ENCODE results near the gene CECR2.

CECR2 gene

DNA sequence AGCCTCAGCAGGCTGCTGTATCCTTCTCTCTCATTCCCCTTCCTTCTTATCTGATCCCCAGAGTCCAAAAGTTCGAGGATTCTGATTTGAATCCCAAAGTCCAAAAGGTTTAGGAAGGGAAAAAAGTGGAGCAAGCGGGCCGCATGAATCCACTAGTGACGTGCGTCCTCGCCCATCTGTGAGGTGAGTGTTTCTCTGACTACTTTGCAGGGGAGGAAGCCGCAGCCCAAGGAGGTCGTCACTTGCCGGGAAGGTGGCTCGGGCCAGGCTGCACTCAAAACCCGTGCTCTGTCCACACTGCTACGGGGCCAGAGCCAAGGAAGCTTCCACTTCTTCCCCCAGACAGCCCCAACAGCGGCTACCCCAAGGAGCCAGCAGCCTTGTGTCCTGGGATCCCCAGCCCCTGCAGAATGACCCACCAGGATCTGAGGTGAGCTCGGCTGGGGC lies 210.3 kb downstream of the CECR2 start:
- 99% methylated on average over 13 of the region's 14 CpGs for WGBS (ENCODE audit: insufficient coverage)
- Histone ChIP-seq H3K27ac (ENCODE audit: insufficient read depth in 1 of 2, low read depth in 1 of 2, low read length in 2 of 2, poor library complexity in 1 of 2, severe bottlenecking in 2 of 2) (no peak overlapping the region), H3K4me1 (ENCODE audit: control extremely low read depth in 1 of 4, control insufficient read depth in 4 of 4, insufficient read depth in 4 of 4, low read length in 3 of 4) (no peaks in the 10 kb centered on the region), H3K4me3 (ENCODE audit: control insufficient read depth in 1 of 7, extremely low read depth in 1 of 7, insufficient read depth in 4 of 7, low read depth in 2 of 7, low read length in 6 of 7) (no peak overlapping the region), H3K36me3 (ENCODE audit: control insufficient read depth in 4 of 4, insufficient read depth in 4 of 4, low read length in 3 of 4) (no peaks in the 10 kb centered on the region), H3K27me3 (replicated peaks in 2 of 5; ENCODE audit: control insufficient read depth in 4 of 5, insufficient read depth in 5 of 5, low read length in 4 of 5) (peaks cover 0 to 2% (median 0%) of the 10 kb centered on the region in 5 experiments), H3K9me3 (ENCODE audit: control extremely low read depth in 1 of 5, control insufficient read depth in 4 of 5, insufficient read depth in 2 of 5, low read depth in 1 of 5, low read length in 4 of 5) (no peaks in the 10 kb centered on the region)
- no peak for DNase-seq
- POLR2A ChIA-PET: no interaction called here
- CTCF ChIA-PET: interaction anchor here (1.6 to 2.4 kb wide), 2 partner anchors 11 to 14 kb away, joined by 4 to 9 read pairs; no protein-coding TSS in a partner anchor

DNA sequence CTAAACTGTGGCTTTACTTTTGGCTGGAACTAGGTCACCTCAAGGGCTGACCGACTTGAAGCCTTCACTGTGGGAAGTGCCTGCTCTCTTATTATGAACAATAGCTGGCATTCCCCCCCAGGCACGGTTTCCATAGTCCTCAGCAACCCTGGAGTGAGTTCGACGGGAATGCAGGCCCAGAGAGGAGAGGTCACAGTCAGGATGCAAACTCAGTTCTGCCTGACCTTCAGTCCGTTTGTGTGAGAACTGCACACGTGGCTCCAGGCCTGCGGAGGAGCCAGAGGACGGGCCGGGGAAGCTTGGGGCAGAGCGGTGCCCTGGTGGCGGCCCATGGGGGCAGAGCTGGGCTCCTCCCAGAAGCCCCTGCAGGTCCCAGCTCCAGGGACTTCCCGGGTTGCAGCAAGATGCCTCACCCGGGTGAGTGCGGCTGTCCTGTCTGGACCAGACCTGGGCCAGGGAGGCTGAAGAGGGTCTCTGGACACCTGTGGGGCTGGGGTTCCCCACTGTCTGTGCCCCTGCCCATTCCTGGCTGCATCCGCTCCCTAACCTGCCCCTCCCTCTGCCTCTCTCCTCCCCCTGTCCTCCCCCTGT lies 211.3 kb downstream of the CECR2 start:
- Histone ChIP-seq H3K27ac (ENCODE audit: insufficient read depth in 1 of 2, low read depth in 1 of 2, low read length in 2 of 2, poor library complexity in 1 of 2, severe bottlenecking in 2 of 2) (no peak overlapping the region), H3K9me3 (ENCODE audit: control extremely low read depth in 1 of 5, control insufficient read depth in 4 of 5, insufficient read depth in 2 of 5, low read depth in 1 of 5, low read length in 4 of 5) (no peaks in the 10 kb centered on the region), H3K27me3 (replicated peaks in 2 of 5; ENCODE audit: control insufficient read depth in 4 of 5, insufficient read depth in 5 of 5, low read length in 4 of 5) (peaks cover 0 to 2% (median 0%) of the 10 kb centered on the region in 5 experiments), H3K4me3 (ENCODE audit: control insufficient read depth in 1 of 7, extremely low read depth in 1 of 7, insufficient read depth in 4 of 7, low read depth in 2 of 7, low read length in 6 of 7) (no peak overlapping the region), H3K4me1 (ENCODE audit: control extremely low read depth in 1 of 4, control insufficient read depth in 4 of 4, insufficient read depth in 4 of 4, low read length in 3 of 4) (no peaks in the 10 kb centered on the region), H3K36me3 (ENCODE audit: control insufficient read depth in 4 of 4, insufficient read depth in 4 of 4, low read length in 3 of 4) (no peaks in the 10 kb centered on the region)
- CTCF ChIA-PET: interaction anchor here (2.4 kb wide), 1 partner anchor 10 kb away, joined by 9 read pairs; no protein-coding TSS in a partner anchor
- 88% methylated on average over 9 of the region's 15 CpGs for WGBS (ENCODE audit: insufficient coverage)
- POLR2A ChIA-PET: interaction anchor here (0.6 kb wide), 1 partner anchor 8 kb away, joined by 5 read pairs; no protein-coding TSS in a partner anchor
- DNase-seq: no peak

DNA sequence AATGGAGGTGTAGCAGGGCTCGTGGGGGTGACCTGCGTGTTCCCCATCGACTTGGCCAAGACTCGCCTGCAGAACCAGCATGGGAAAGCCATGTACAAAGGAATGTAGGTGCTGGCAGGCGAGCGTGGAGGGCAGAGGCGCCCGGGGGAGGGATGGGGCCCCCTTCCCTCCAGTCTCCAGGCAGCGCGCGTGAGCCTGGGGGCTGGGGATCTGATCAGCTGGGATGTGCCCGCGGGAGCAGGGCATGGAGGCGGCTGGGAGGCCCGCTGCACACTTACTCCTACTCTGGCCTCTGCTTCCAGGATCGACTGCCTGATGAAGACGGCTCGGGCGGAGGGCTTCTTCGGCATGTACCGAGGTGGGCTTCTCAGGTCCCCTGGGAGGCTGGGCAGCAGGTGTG lies 211.8 kb downstream of the CECR2 start:
- CTCF ChIA-PET: no interaction called here
- Histone ChIP-seq H3K4me1 (ENCODE audit: control extremely low read depth in 1 of 4, control insufficient read depth in 4 of 4, insufficient read depth in 4 of 4, low read length in 3 of 4) (no peaks in the 10 kb centered on the region), H3K9me3 (ENCODE audit: control extremely low read depth in 1 of 5, control insufficient read depth in 4 of 5, insufficient read depth in 2 of 5, low read depth in 1 of 5, low read length in 4 of 5) (no peaks in the 10 kb centered on the region)

DNA sequence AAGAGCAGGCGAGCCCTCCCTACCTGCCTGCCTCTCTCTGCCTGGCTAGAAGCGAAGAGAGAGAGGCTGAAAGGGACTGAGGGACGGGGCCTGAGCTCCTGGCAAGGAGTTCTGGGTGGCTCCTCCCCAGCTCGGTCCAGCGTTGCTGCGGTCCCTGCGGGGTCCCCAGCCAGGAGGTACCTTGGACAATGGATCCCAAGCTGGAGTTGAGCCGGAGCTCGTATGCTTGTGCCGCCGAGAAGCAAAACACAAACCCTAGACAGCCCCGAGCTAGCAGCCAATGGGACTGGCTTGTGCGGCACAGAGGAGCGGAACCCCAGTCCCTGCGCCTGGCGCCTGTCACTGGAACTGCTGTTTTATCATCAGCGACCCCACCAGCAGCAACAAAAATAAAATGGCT lies 212.4 kb downstream of the CECR2 start:
- no peak for DNase-seq
- Histone ChIP-seq H3K27ac (ENCODE audit: insufficient read depth in 1 of 2, low read depth in 1 of 2, low read length in 2 of 2, poor library complexity in 1 of 2, severe bottlenecking in 2 of 2) (no peak overlapping the region), H3K9me3 (ENCODE audit: control extremely low read depth in 1 of 5, control insufficient read depth in 4 of 5, insufficient read depth in 2 of 5, low read depth in 1 of 5, low read length in 4 of 5) (no peaks in the 10 kb centered on the region), H3K36me3 (ENCODE audit: control insufficient read depth in 4 of 4, insufficient read depth in 4 of 4, low read length in 3 of 4) (no peaks in the 10 kb centered on the region), H3K27me3 (replicated peaks in 2 of 5; ENCODE audit: control insufficient read depth in 4 of 5, insufficient read depth in 5 of 5, low read length in 4 of 5) (peaks cover 0 to 2% (median 0%) of the 10 kb centered on the region in 5 experiments), H3K4me1 (ENCODE audit: control extremely low read depth in 1 of 4, control insufficient read depth in 4 of 4, insufficient read depth in 4 of 4, low read length in 3 of 4) (no peaks in the 10 kb centered on the region), H3K4me3 (ENCODE audit: control insufficient read depth in 1 of 7, extremely low read depth in 1 of 7, insufficient read depth in 4 of 7, low read depth in 2 of 7, low read length in 6 of 7) (no peak overlapping the region)
- 93% methylated on average over 17 of the region's 17 CpGs for WGBS (ENCODE audit: insufficient coverage)
- ChIA-PET POLR2A (no interaction called here), CTCF (no interaction called here)

More for the DNA sequence above, 211.8 kb downstream of the CECR2 start:
- no peak for DNase-seq
- Histone ChIP-seq H3K36me3 (ENCODE audit: control insufficient read depth in 4 of 4, insufficient read depth in 4 of 4, low read length in 3 of 4) (no peaks in the 10 kb centered on the region), H3K27me3 (replicated peaks in 2 of 5; ENCODE audit: control insufficient read depth in 4 of 5, insufficient read depth in 5 of 5, low read length in 4 of 5) (peaks cover 0 to 2% (median 0%) of the 10 kb centered on the region in 5 experiments), H3K4me3 (ENCODE audit: control insufficient read depth in 1 of 7, extremely low read depth in 1 of 7, insufficient read depth in 4 of 7, low read depth in 2 of 7, low read length in 6 of 7) (no peak overlapping the region), H3K27ac (ENCODE audit: insufficient read depth in 1 of 2, low read depth in 1 of 2, low read length in 2 of 2, poor library complexity in 1 of 2, severe bottlenecking in 2 of 2) (no peak overlapping the region)
- POLR2A ChIA-PET: no interaction called here
- WGBS (ENCODE audit: insufficient coverage): 86% methylated on average over 21 of the region's 21 CpGs

DNA sequence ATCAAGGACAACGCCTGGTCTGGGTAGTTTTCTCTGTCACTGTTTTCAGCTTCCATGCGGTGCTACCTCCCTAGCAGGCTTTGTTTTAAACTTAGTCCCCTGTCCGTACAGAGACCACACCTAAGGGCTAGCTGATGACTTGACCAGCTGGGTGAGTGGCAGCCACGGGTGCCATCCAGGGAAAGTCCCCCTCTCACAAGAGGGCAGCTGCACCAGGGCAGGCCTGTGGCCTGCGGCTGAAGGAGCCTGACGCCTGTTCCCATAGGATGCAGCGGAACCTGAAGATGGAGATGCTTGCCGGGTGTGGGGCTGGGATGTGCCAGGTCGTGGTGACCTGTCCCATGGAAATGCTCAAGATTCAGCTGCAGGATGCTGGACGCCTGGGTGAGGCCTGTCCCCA lies 213.9 kb downstream of the CECR2 start:
- WGBS (ENCODE audit: insufficient coverage): 93% methylated on average over 10 of the region's 10 CpGs
- Histone ChIP-seq H3K4me3 (ENCODE audit: control insufficient read depth in 1 of 7, extremely low read depth in 1 of 7, insufficient read depth in 4 of 7, low read depth in 2 of 7, low read length in 6 of 7) (no peak overlapping the region), H3K36me3 (ENCODE audit: control insufficient read depth in 4 of 4, insufficient read depth in 4 of 4, low read length in 3 of 4) (no peaks in the 10 kb centered on the region), H3K27me3 (replicated peaks in 2 of 5; ENCODE audit: control insufficient read depth in 4 of 5, insufficient read depth in 5 of 5, low read length in 4 of 5) (peaks cover 0 to 2% (median 0%) of the 10 kb centered on the region in 5 experiments), H3K4me1 (ENCODE audit: control extremely low read depth in 1 of 4, control insufficient read depth in 4 of 4, insufficient read depth in 4 of 4, low read length in 3 of 4) (no peaks in the 10 kb centered on the region), H3K9me3 (ENCODE audit: control extremely low read depth in 1 of 5, control insufficient read depth in 4 of 5, insufficient read depth in 2 of 5, low read depth in 1 of 5, low read length in 4 of 5) (no peaks in the 10 kb centered on the region), H3K27ac (ENCODE audit: insufficient read depth in 1 of 2, low read depth in 1 of 2, low read length in 2 of 2, poor library complexity in 1 of 2, severe bottlenecking in 2 of 2) (no peak overlapping the region)
- POLR2A ChIA-PET: no interaction called here
- DNase-seq: no peak
- CTCF ChIA-PET: no interaction called here

DNA sequence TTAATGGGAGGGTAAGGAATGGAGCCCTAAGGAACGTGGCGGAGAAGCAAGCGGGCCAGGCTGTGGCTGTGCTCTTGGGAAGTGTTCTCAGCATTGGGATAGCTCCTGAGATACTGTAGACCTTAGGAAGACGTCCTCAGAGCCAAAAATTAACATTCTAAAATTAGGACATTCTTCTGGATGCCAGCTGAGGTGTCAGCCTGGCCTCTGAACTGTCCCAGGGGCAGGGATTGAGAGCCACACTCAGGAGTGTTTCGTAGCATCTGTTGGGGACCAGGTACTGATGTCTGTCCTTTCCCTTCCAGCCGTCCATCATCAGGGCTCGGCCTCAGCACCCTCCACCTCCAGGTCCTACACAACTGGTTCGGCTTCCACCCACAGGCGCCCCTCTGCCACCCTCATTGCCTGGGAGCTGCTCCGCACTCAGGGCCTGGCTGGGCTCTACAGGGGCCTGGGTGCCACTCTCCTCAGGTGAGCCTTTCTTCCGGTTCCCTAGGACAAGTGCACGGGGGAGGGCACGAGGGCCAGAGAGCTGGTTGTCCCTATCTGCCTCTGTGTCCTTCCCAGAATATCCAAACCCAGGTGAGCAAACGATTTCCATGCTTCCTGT lies 217.7 kb downstream of the CECR2 start:
- POLR2A ChIA-PET: no interaction called here
- Histone ChIP-seq H3K36me3 (ENCODE audit: control insufficient read depth in 4 of 4, insufficient read depth in 4 of 4, low read length in 3 of 4) (peaks cover 2 to 21% (median 8%) of the 10 kb centered on the region in 4 experiments), H3K4me3 (ENCODE audit: control insufficient read depth in 1 of 7, extremely low read depth in 1 of 7, insufficient read depth in 4 of 7, low read depth in 2 of 7, low read length in 6 of 7) (no peak overlapping the region), H3K27ac (ENCODE audit: insufficient read depth in 1 of 2, low read depth in 1 of 2, low read length in 2 of 2, poor library complexity in 1 of 2, severe bottlenecking in 2 of 2) (no peak overlapping the region), H3K27me3 (replicated peaks in 2 of 5; ENCODE audit: control insufficient read depth in 4 of 5, insufficient read depth in 5 of 5, low read length in 4 of 5) (no peaks in the 10 kb centered on the region), H3K4me1 (ENCODE audit: control extremely low read depth in 1 of 4, control insufficient read depth in 4 of 4, insufficient read depth in 4 of 4, low read length in 3 of 4) (no peaks in the 10 kb centered on the region), H3K9me3 (ENCODE audit: control extremely low read depth in 1 of 5, control insufficient read depth in 4 of 5, insufficient read depth in 2 of 5, low read depth in 1 of 5, low read length in 4 of 5) (no peaks in the 10 kb centered on the region)
- no peak for DNase-seq
- CTCF ChIA-PET: interaction anchor here (0.7 kb wide), 1 partner anchor 144 kb away, joined by 3 read pairs; no protein-coding TSS in a partner anchor
- 97% methylated on average over 14 of the region's 14 CpGs for WGBS (ENCODE audit: insufficient coverage)

DNA sequence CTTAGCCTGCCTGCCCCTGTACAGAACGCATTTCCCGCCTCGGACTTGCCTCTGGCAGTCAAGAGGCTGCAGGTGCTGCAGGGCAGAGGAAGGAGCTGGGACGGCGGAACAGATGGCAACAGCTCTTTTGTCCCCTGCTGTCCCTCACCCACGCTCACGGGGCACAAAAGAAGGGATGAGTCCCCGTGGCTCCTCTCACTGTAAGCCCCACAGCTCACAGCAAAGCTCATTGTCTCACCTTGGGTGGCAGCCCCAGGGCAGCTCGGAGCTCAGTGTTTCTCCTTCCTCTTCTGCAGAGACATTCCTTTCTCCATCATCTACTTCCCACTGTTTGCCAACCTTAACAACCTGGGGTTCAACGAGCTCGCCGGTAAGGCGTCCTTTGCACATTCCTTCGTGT lies 218.4 kb downstream of the CECR2 start:
- CTCF ChIA-PET: interaction anchor here (0.7 kb wide), 1 partner anchor 143 kb away, joined by 3 read pairs; no protein-coding TSS in a partner anchor
- Histone ChIP-seq H3K4me3 (ENCODE audit: control insufficient read depth in 1 of 7, extremely low read depth in 1 of 7, insufficient read depth in 4 of 7, low read depth in 2 of 7, low read length in 6 of 7) (no peak overlapping the region), H3K27ac (ENCODE audit: insufficient read depth in 1 of 2, low read depth in 1 of 2, low read length in 2 of 2, poor library complexity in 1 of 2, severe bottlenecking in 2 of 2) (no peak overlapping the region)

More for the DNA sequence above, 218.4 kb downstream of the CECR2 start:
- H3K36me3 ChIP-seq (ENCODE audit: control insufficient read depth in 4 of 4, insufficient read depth in 4 of 4, low read length in 3 of 4): peaks cover 4 to 27% (median 14%) of the 10 kb centered on the region in 4 experiments
- H3K27me3 ChIP-seq (replicated peaks in 2 of 5; ENCODE audit: control insufficient read depth in 4 of 5, insufficient read depth in 5 of 5, low read length in 4 of 5): no peaks in the 10 kb centered on the region
- H3K4me1 ChIP-seq (ENCODE audit: control extremely low read depth in 1 of 4, control insufficient read depth in 4 of 4, insufficient read depth in 4 of 4, low read length in 3 of 4): no peaks in the 10 kb centered on the region
- POLR2A ChIA-PET: no interaction called here
- no peak for DNase-seq
- H3K9me3 ChIP-seq (ENCODE audit: control extremely low read depth in 1 of 5, control insufficient read depth in 4 of 5, insufficient read depth in 2 of 5, low read depth in 1 of 5, low read length in 4 of 5): no peaks in the 10 kb centered on the region
- WGBS (ENCODE audit: insufficient coverage): 94% methylated on average over 13 of the region's 14 CpGs
